Upper lobe of left lung (tissue), 6 donors: ENCODE data around the gene CFAP251. TPM values are rescaled to one million over a fixed set of nuclear protein-coding genes. Genes with fewer than 3 reads are reported as not detected.
A peak's percentile ranks its signal among the peaks of the same experiment; 100 is the strongest.

Experiments used
- ATAC-seq, 2 donors: fragments of 200-7000 bp; cut with Tn5 transposase; one replicate each; pipeline ENCODE4 v1.9.1; 2022; ENCODE audit warnings: mild to moderate bottlenecking in 2 of 2, moderate library complexity in 2 of 2; ENCODE audit not compliant: low FRiP score in 2 of 2
- DNase-seq, 2 donors: peaks; one replicate each; pipeline ENCODE4 v3.0.0-alpha.2; 2019 to 2020
- H3K27ac ChIP-seq, 4 donors: fragments of 200-600 bp; sonication (generic); one replicate each; pipeline ENCODE4 v1.5.1; 2016 to 2019
- H3K27me3 ChIP-seq, 4 donors: fragments of 200-600 bp; sonication (generic); one replicate each; pipeline ENCODE4 v1.5.1; 2017 to 2019
- H3K36me3 ChIP-seq, 4 donors: fragments of 200-600 bp; sonication (generic); one replicate each; pipeline ENCODE4 v1.5.1; 2016 to 2019
- H3K4me1 ChIP-seq, 4 donors: fragments of 200-600 bp; sonication (generic); one replicate each; pipeline ENCODE4 v1.5.1; 2018 to 2019
- H3K4me3 ChIP-seq, 4 donors: fragments of 200-600 bp; sonication (generic); one replicate each; pipeline ENCODE4 v1.5.1; 2017 to 2019; ENCODE audit warnings: mild to moderate bottlenecking in 2 of 4, moderate library complexity in 1 of 4
- H3K9me3 ChIP-seq, 4 donors: fragments of 200-600 bp; sonication (generic); one replicate each; pipeline ENCODE4 v1.5.1; 2018 to 2019
- EP300 ChIP-seq, 4 donors: sonication (generic); formaldehyde crosslinking; IDR thresholded peaks; one replicate each; pipeline ENCODE4 v1.5.1; 2017; ENCODE audit warnings: antibody characterized with exemption in 4 of 4, control low read depth in 2 of 4
- POLR2A ChIP-seq, 4 donors: fragments of 450-650 bp; IDR thresholded peaks; one replicate each; pipeline ENCODE4 v1.5.1; 2016 to 2017; ENCODE audit warnings: antibody characterized with exemption in 4 of 4, mild to moderate bottlenecking in 2 of 4
- POLR2AphosphoS5 ChIP-seq, 2 donors: sonication (generic); formaldehyde crosslinking; IDR thresholded peaks; one replicate each; pipeline ENCODE4 v1.5.1; 2017; ENCODE audit warnings: antibody characterized with exemption in 2 of 2
- WGBS, 2 donors: methylation state at CpG; one replicate each; pipeline ENCODE4 v1.1.5; 2017 to 2018; 5-methylcytosine and 5-hydroxymethylcytosine counted together
- total RNA-seq, 6 donors: library from RNA; depleted of rRNA in 4 of 6; stranded (reverse); fragments of >200 nt in 4 of 6; gene quantifications; one replicate each; pipeline versions ENCODE4 v1.1.0 to v1.2.1, GENCODE V29; 2016 to 2021
- TF ChIP-seq, protein P1 (sequence below), 6 experiments: fragments of 450-650 bp in 4 of 6; fragments of 200-600 bp in 2 of 6; sonication (generic) in 2 of 6; IDR thresholded peaks; one replicate each; pipeline ENCODE4 v1.5.1; 2016 to 2019; ENCODE audit warnings: antibody characterized with exemption in 6 of 6
- donor health status: DM: no; HTN: no; CAD: no; lungs with moderate emphysema.
- donor health status: DM: no; HTN: yes; CAD: no; lungs with severe emphysema.

The CFAP251 gene
- total RNA-seq, 6 donors from 2014 or later: 3.1 to 65.1 (median 12.7) TPM

DNA sequence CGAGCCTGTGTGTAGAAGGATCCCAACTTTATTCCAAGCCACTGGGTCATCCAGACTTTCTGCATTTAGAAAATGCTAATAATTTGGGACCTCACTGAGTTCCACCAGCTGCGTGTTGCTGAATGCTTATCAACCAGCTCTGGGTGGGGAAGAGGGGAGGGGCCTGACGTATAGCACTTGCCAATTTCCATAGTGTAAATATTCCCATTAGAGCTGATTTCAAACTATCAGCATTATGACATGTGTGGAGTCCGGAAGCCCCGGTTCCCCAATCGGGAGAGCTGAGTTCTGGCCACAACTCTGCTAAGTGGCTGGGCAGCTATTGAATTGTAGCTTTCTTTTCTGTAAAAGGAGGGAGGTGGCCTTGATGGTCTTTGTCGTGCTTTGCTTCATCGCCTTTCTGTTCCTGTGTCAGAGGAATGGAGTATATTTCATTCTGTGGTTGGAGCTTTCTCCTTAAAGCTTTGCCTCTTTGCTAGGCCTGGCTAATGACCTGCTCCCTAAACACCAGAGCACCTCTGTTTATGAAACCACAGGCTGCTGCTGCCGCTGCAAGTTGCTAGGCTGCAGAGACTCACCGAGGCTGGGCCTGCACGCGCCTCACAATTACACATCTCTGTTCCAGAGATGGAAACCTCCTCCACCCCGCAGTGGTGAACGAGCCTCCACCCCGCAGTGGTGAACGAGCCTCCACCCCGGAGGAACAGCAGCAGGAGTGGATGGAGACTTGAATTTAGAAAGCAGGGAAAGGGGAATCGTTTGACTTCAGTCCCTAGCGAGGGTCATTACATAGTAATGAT lies 95.6 kb downstream of the CFAP251 start:
- H3K9me3 ChIP-seq: peaks cover 0 to 4% (median 0%) of the 10 kb centered on the region in 4 donors
- ATAC-seq: no peak
- no peak overlapping the region for H3K4me3 ChIP-seq
- no peak overlapping the region for H3K27ac ChIP-seq
- no peaks in the 10 kb centered on the region for H3K27me3 ChIP-seq
- no peaks in the 10 kb centered on the region for H3K4me1 ChIP-seq
- 85 to 86% methylated on average over 19 of the region's 19 CpGs for WGBS, 2 donors
- DNase-seq: no peak
- H3K36me3 ChIP-seq: no peaks in the 10 kb centered on the region
- no peak for TF ChIP-seq POLR2AphosphoS5 (IDR thresholded peaks at IDR 0.05)
- no peak for TF ChIP-seq EP300 (IDR thresholded peaks at IDR 0.05)

DNA sequence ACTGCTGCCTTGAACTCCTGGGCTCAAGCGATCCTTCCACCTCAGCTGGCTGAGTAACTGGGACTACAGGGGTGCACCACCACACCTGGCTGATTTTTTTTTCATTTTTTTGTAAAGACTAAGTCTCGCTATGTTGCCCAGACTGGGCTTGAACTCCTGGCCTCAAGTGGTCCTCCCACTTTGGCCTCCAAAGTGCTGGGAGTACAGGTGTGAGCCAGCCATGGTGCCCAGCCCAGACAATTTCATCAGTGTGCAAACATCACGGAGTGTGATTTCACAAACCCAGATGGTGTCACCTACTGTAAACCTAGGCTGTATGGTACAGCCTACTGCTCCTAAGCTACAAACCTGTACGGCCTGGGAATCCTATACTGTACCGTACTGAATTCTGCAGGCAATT lies 96.4 kb downstream of the CFAP251 start:
- Histone ChIP-seq H3K4me1 (no peaks in the 10 kb centered on the region), H3K27ac (no peak overlapping the region), H3K27me3 (no peaks in the 10 kb centered on the region), H3K9me3 (peaks cover 0 to 4% (median 0%) of the 10 kb centered on the region in 4 donors), H3K4me3 (no peak overlapping the region), H3K36me3 (no peaks in the 10 kb centered on the region)
- no peak for TF ChIP-seq POLR2A (IDR thresholded peaks at IDR 0.05)
- no peak for TF ChIP-seq POLR2AphosphoS5 (IDR thresholded peaks at IDR 0.05)
- no peak for TF ChIP-seq EP300 (IDR thresholded peaks at IDR 0.05)
- DNase-seq (no peak), ATAC-seq (no peak)
- 89 to 100% methylated on average over 4 to 5 of the region's 5 CpGs for WGBS, 2 donors

DNA sequence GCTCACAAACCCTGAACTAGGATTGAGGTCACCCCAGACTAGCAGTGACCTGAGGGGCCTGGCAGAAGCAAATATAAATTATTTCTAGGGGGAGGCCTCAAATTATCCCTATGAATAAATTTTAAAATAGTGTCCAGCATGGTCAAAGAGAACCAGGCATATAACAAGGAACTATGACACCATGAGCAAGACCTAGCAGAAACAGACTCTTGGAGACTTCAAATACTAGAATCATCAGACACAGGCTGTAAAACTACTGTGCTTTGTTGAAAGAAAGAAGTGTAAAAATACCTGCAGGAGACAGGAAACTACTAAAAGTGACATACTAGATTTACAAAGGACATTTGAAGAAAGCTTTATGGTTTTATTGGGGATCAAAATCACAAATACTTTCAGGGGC lies 100.1 kb downstream of the CFAP251 start:
- DNase-seq (no peak), ATAC-seq (no peak)
- TF ChIP-seq, protein P1, sequence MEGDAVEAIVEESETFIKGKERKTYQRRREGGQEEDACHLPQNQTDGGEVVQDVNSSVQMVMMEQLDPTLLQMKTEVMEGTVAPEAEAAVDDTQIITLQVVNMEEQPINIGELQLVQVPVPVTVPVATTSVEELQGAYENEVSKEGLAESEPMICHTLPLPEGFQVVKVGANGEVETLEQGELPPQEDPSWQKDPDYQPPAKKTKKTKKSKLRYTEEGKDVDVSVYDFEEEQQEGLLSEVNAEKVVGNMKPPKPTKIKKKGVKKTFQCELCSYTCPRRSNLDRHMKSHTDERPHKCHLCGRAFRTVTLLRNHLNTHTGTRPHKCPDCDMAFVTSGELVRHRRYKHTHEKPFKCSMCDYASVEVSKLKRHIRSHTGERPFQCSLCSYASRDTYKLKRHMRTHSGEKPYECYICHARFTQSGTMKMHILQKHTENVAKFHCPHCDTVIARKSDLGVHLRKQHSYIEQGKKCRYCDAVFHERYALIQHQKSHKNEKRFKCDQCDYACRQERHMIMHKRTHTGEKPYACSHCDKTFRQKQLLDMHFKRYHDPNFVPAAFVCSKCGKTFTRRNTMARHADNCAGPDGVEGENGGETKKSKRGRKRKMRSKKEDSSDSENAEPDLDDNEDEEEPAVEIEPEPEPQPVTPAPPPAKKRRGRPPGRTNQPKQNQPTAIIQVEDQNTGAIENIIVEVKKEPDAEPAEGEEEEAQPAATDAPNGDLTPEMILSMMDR (IDR thresholded peaks at IDR 0.05): no peak
- no peak for TF ChIP-seq EP300 (IDR thresholded peaks at IDR 0.05)
- TF ChIP-seq POLR2AphosphoS5 (IDR thresholded peaks at IDR 0.05): no peak
- TF ChIP-seq POLR2A (IDR thresholded peaks at IDR 0.05): no peak
- Histone ChIP-seq H3K9me3 (peaks cover 0 to 4% (median 0%) of the 10 kb centered on the region in 4 donors), H3K36me3 (no peaks in the 10 kb centered on the region), H3K4me1 (peaks cover 0 to 18% (median 12%) of the 10 kb centered on the region in 4 donors), H3K4me3 (no peak overlapping the region), H3K27me3 (no peaks in the 10 kb centered on the region), H3K27ac (no peak overlapping the region)

DNA sequence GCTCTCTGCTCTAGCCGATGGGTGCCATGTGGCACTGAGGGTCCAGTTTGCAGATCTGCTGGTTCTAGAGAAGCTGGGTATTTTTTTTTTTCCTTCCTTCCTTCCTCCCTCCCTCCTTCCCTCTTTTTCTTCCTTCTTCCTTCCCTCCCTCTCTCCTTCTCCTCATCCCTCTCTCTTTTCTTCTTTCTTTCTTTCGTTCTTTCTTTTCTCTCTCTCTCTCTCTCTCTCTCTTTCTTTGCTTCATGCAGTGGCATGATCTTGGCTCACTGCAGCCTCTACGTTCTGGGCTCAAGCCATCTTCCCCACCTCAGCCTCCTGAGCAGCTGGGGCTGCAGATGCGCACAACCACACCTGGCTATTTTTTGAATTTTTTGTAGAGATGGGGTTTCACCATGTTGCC lies 100.5 kb downstream of the CFAP251 start:
- DNase-seq (no peak), ATAC-seq (no peak)
- no peak overlapping the region for H3K4me3 ChIP-seq
- H3K4me1 ChIP-seq: peaks cover 2 to 23% (median 14%) of the 10 kb centered on the region in 4 donors
- TF ChIP-seq POLR2A (IDR thresholded peaks at IDR 0.05) (no peak), EP300 (IDR thresholded peaks at IDR 0.05) (no peak), POLR2AphosphoS5 (IDR thresholded peaks at IDR 0.05) (no peak)
- TF ChIP-seq, protein P1 (IDR thresholded peaks at IDR 0.05): no peak
- H3K9me3 ChIP-seq: peaks cover 0 to 4% (median 0%) of the 10 kb centered on the region in 4 donors
- H3K36me3 ChIP-seq: no peaks in the 10 kb centered on the region
- no peak overlapping the region for H3K27ac ChIP-seq
- H3K27me3 ChIP-seq: no peaks in the 10 kb centered on the region
- WGBS, 2 donors: 93 to 99% methylated on average over 4 of the region's 4 CpGs

DNA sequence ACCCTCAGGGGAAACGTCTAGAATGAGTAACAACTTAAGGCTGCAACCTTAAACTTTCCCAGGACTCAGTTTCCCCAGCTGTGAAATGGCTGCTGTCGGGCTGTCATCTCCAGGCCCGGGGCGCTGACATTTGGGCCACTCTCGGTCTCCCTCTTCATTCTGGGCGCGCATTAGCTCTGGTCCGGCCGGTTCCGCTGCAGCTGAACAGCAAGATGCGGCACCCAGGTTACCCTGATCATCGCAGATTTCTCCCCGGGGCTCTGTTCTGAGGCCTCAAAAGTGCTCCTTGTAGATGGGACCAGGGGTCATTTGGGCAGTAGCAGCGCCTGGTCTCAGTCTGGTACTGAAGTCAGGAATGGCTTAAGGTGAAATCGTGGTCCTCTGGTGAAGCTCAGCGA lies 102.4 kb downstream of the CFAP251 start:
- TF ChIP-seq POLR2AphosphoS5 (IDR thresholded peaks at IDR 0.05): no peak
- no peak for TF ChIP-seq POLR2A (IDR thresholded peaks at IDR 0.05)
- TF ChIP-seq, protein P1 (IDR thresholded peaks at IDR 0.05): no peak

More for the DNA sequence above, 102.4 kb downstream of the CFAP251 start:
- peak overlapping the region in 2 of 4 donors; percentile 70 to 88 for H3K4me3 ChIP-seq
- DNase-seq: no peak
- peaks cover 0 to 4% (median 0%) of the 10 kb centered on the region in 4 donors for H3K9me3 ChIP-seq
- H3K36me3 ChIP-seq: no peaks in the 10 kb centered on the region
- no peaks in the 10 kb centered on the region for H3K27me3 ChIP-seq
- 57 to 66% methylated on average over 4 to 16 of the region's 16 CpGs for WGBS, 2 donors
- no peak overlapping the region for H3K27ac ChIP-seq
- peaks cover 4 to 27% (median 18%) of the 10 kb centered on the region in 4 donors for H3K4me1 ChIP-seq
- ATAC-seq: no peak
